Immature natural killer cell (primary cell): ENCODE data around the gene PRSS50. TPM values are rescaled to one million over a fixed set of nuclear protein-coding genes. Genes with fewer than 3 reads are reported as not detected.

Experiments
- DNase-seq, 3 donors: peaks; one replicate each; pipeline ENCODE4 v3.0.0; 2022; ENCODE audit warnings: mixed read lengths in 1 of 3
- H3K27ac Mint-ChIP-seq, 6 donors: one replicate each; pipeline ENCODE4 v1.8.0; 2020; ENCODE audit warnings: mixed read lengths in 6 of 6, mild to moderate bottlenecking in 5 of 6, inconsistent platforms in 4 of 6, moderate library complexity in 3 of 6
- H3K27me3 Mint-ChIP-seq, 3 donors: one replicate each; pipeline ENCODE4 v1.8.0; 2020 to 2021; ENCODE audit warnings: low read depth in 3 of 3, mild to moderate bottlenecking in 3 of 3, mixed read lengths in 3 of 3, moderate library complexity in 3 of 3, inconsistent platforms in 1 of 3
- H3K36me3 Mint-ChIP-seq, 3 donors: one replicate each; pipeline ENCODE4 v1.8.0; 2020; ENCODE audit warnings: mixed read lengths in 3 of 3, inconsistent platforms in 2 of 3, mild to moderate bottlenecking in 2 of 3
- H3K4me1 Mint-ChIP-seq, 2 donors: one replicate each; pipeline ENCODE4 v1.8.0; 2020; ENCODE audit warnings: inconsistent platforms in 2 of 2, mild to moderate bottlenecking in 2 of 2, mixed read lengths in 2 of 2, moderate library complexity in 1 of 2
- H3K4me3 Mint-ChIP-seq, 5 donors: one replicate each; pipeline ENCODE4 v1.8.0; 2020; ENCODE audit warnings: mild to moderate bottlenecking in 5 of 5, mixed read lengths in 5 of 5, inconsistent platforms in 3 of 5, moderate library complexity in 3 of 5
- H3K9me3 Mint-ChIP-seq, 6 donors: one replicate each; pipeline ENCODE4 v1.8.0; 2020; ENCODE audit warnings: mild to moderate bottlenecking in 6 of 6, mixed read lengths in 6 of 6, inconsistent platforms in 4 of 6, moderate library complexity in 3 of 6
- polyA plus RNA-seq, 3 donors: library from polyadenylated mRNA; unstranded; fragments of 300-500 nt; fragmentation: Illumina TruSeq; gene quantifications; one replicate each; pipeline ENCODE4 v1.2.3, GENCODE V29; 2021

Gene PRSS50
- polyA plus RNA-seq, 3 donors from 2014 or later, result not detected

- Mint-ChIP-seq H3K27ac (no peak overlapping the region), H3K36me3 (no peaks in the 10 kb centered on the region)
- no peak for DNase-seq
These were observed 46.7 kb downstream of the PRSS50 start for GRCh38 chr3:46670891-46671427.

GRCh38 chr3:46670000-46670890 is 47.4 kb downstream of the PRSS50 start:
- no peak overlapping the region for H3K4me3 Mint-ChIP-seq
- H3K27me3 Mint-ChIP-seq, result peaks cover 0 to 5% (median 3%) of the 10 kb centered on the region in 3 donors
- no peaks in the 10 kb centered on the region for H3K36me3 Mint-ChIP-seq
- H3K4me1 Mint-ChIP-seq, result no peaks in the 10 kb centered on the region
- no peaks in the 10 kb centered on the region for H3K9me3 Mint-ChIP-seq
- no peak for DNase-seq
- no peak overlapping the region for H3K27ac Mint-ChIP-seq

More at GRCh38 chr3:46670891-46671427, 46.7 kb downstream of the PRSS50 start:
- H3K9me3 Mint-ChIP-seq, result no peaks in the 10 kb centered on the region
- no peaks in the 10 kb centered on the region for H3K4me1 Mint-ChIP-seq
- H3K27me3 Mint-ChIP-seq, result peaks cover 0 to 5% (median 3%) of the 10 kb centered on the region in 3 donors
- no peak overlapping the region for H3K4me3 Mint-ChIP-seq

DNA sequence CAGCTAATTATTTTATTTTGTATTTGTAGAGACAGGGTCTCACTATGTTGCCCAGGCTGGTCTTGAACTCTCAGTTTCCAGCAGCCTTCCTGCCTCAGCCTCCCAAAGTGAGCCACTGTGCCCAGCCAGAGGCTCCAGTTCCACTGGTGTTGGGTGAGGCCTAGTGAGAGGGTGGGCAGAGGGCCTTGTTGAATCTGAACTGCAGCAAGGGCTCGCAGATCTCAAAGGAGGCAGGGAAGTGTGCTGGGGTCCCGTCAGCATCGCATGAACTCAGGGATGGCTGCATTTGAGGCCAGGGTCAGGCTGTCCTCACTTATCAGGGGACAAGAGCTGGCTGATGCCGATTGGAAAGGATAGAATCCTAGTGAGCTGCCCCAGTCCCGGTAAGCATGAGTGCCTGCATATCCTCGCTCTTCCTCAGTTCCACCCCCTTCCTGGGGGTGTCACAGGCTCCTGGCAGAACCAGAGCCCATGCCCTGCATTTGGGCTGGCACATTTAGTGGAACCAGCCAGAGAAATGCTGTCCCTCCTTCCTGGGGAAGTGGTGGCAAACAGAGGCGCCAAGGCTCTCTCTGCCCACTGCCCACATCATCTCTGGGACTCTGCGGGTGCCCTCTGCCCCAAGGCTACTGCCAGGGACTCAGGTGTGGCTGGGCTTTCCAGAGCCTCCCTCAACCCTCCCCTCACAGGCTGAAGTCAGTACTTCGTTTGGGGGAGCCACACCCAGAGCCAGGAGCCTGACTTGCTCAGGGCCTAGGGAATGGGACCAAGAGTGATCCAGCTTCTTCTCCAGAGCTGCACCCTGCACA is 48.3 kb downstream of the PRSS50 start:
- H3K36me3 Mint-ChIP-seq, result no peaks in the 10 kb centered on the region
- H3K4me1 Mint-ChIP-seq, result no peaks in the 10 kb centered on the region
- no peak overlapping the region for H3K27ac Mint-ChIP-seq
- H3K27me3 Mint-ChIP-seq, result peaks cover 0 to 5% (median 3%) of the 10 kb centered on the region in 3 donors
- no peak for DNase-seq
- no peak overlapping the region for H3K4me3 Mint-ChIP-seq
- no peaks in the 10 kb centered on the region for H3K9me3 Mint-ChIP-seq

DNA sequence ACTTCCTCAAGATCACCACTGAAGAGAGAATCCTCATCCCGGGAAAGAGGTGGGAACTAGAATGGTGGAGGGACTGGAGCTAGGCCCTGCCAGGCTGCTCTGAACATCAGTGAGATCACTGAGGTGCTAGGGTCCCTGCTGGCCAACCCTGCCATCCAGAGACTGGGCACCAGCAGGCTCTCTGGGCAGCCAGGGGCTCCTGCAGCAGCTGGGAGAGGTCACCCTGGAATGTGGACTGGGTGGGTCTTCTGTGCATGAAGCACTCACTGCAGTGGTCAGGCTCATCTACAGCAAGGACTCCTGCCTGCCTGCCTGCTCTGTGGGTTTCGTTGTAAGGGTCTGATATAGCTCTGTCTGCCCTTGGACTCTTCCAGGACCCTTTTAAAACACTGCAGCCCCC is 49.1 kb downstream of the PRSS50 start:
- Mint-ChIP-seq H3K4me1 (no peaks in the 10 kb centered on the region), H3K27me3 (peaks cover 0 to 5% (median 3%) of the 10 kb centered on the region in 3 donors), H3K4me3 (no peak overlapping the region), H3K36me3 (no peaks in the 10 kb centered on the region), H3K9me3 (no peaks in the 10 kb centered on the region), H3K27ac (no peak overlapping the region)
- DNase-seq, result no peak

DNA sequence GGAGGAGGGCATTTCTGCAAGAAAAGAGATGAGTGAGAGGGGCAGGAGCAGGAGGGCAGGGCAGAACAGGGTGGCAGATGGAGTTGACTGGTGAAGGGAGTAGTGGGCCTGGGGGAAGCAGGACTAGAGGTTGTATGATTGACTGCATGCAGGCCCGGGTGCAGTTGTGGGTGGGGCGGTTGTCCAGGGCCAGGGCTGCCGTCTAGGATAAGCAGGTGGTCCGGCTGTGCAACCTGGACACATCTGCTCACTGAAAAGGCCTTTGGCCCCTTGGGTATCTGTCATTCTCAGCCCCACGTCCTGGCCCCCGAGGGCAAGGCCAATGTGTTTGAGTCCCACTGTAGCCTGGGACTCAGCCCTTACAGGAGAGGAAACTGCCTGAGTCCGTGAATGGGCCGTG is 49.6 kb downstream of the PRSS50 start:
- DNase-seq, result no peak
- no peak overlapping the region for H3K27ac Mint-ChIP-seq
- no peaks in the 10 kb centered on the region for H3K4me1 Mint-ChIP-seq
- H3K9me3 Mint-ChIP-seq, result no peaks in the 10 kb centered on the region
- peaks cover 1 to 5% (median 3%) of the 10 kb centered on the region in 3 donors for H3K27me3 Mint-ChIP-seq
- H3K4me3 Mint-ChIP-seq, result no peak overlapping the region
- H3K36me3 Mint-ChIP-seq, result no peaks in the 10 kb centered on the region

GRCh38 chr3:46667657-46668056 is 50.0 kb downstream of the PRSS50 start:
- DNase-seq, result no peak
- Mint-ChIP-seq H3K27me3 (peaks cover 0 to 7% (median 6%) of the 10 kb centered on the region in 3 donors), H3K36me3 (no peaks in the 10 kb centered on the region), H3K4me1 (no peaks in the 10 kb centered on the region), H3K9me3 (no peaks in the 10 kb centered on the region), H3K4me3 (no peak overlapping the region), H3K27ac (no peak overlapping the region)

DNA sequence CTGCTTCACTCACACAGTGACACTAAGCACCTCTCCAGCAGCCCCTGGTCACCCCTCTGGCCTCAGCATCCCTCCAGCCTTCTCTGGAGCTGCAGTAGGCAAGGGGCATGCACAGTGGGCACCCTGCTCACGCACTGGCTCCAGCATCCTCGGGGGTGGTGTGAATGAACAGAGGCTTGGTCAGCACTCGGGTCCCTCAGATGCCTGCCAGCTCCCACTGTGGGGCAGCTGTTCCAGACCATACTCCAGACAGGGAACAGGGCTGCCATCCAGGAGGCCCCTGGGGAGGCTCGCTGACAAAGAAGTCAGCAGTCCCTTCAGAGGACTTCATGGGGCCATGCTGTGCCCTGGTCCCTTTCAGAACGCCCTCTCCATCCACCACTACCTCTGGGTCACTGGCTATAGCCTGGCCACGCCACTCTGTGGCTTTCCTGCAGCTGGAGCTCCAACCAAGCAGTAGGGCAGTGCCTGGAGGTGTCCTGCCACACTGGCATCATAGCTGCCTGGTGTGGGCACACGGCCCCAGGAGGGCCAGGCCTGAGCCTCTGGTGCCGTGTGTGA is 50.5 kb downstream of the PRSS50 start:
- H3K4me3 Mint-ChIP-seq, result no peak overlapping the region
- no peaks in the 10 kb centered on the region for H3K4me1 Mint-ChIP-seq
- H3K36me3 Mint-ChIP-seq, result no peaks in the 10 kb centered on the region
- H3K9me3 Mint-ChIP-seq, result no peaks in the 10 kb centered on the region
- H3K27me3 Mint-ChIP-seq, result peaks cover 0 to 10% (median 7%) of the 10 kb centered on the region in 3 donors
- no peak for DNase-seq
- H3K27ac Mint-ChIP-seq, result no peak overlapping the region

DNA sequence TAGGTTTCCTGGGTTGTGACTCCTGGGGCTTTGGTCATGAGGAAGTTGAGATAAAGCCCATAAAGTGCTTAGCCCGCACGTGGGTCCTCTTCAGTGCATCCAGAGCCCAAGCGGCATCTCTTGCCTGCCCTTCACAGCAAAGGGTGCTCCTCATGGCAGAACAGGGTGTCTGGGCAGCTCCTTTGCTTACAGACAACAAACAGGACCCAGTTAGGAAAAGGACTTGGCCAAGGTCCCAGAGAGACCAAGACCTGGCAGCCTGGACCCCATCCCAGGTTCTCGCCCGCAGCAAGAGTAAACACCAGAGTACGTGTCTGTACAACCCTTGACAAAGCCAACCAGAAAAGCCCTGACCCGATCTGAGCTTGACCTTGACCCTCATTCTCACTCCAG is 51.2 kb downstream of the PRSS50 start:
- no peak overlapping the region for H3K4me3 Mint-ChIP-seq
- H3K27ac Mint-ChIP-seq, result no peak overlapping the region

DNA sequence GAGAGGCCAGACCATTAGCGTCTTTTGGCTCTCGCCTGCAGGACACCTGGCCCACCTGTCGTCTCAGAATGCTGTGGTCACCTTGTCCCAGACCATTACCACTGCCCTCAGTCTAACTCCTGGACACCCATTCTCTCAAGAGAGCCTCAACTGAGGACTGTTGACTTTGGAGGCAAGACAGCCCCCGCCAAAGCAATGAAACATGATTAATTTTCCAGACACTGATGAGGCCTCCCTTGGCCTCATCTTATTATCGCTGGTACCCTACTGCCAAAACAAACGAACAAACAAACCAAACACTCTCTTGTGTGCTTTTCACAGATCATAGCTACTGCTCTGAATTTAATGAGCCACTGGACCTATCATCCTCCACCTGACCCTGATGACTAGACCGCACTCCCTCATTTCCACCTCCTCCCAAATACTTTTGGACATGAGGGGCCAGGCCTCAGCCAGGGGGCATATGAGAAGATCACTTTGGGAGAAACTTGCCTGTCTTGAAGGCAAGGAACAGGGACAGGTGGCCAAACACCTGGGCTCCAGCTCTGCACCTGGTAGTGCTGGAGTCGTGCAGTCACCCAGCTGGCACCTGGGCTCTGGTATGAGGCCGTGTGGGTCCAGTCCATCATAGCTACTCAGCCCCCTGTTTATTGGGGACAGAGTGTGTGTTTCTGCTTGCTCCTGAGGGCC is 51.8 kb downstream of the PRSS50 start:
- DNase-seq, result no peak
- no peaks in the 10 kb centered on the region for H3K4me1 Mint-ChIP-seq
- H3K27me3 Mint-ChIP-seq, result peaks cover 0 to 10% (median 7%) of the 10 kb centered on the region in 3 donors
- H3K4me3 Mint-ChIP-seq, result no peak overlapping the region
- no peak overlapping the region for H3K27ac Mint-ChIP-seq
- H3K36me3 Mint-ChIP-seq, result no peaks in the 10 kb centered on the region
- H3K9me3 Mint-ChIP-seq, result no peaks in the 10 kb centered on the region

More for the DNA sequence above, 51.2 kb downstream of the PRSS50 start:
- H3K9me3 Mint-ChIP-seq, result no peaks in the 10 kb centered on the region
- no peak for DNase-seq
- H3K4me1 Mint-ChIP-seq, result no peaks in the 10 kb centered on the region
- no peaks in the 10 kb centered on the region for H3K36me3 Mint-ChIP-seq
- H3K27me3 Mint-ChIP-seq, result peaks cover 0 to 10% (median 7%) of the 10 kb centered on the region in 3 donors

- no peak overlapping the region for H3K27ac Mint-ChIP-seq
- no peaks in the 10 kb centered on the region for H3K36me3 Mint-ChIP-seq
- no peak overlapping the region for H3K4me3 Mint-ChIP-seq
- H3K9me3 Mint-ChIP-seq, result no peaks in the 10 kb centered on the region
- H3K4me1 Mint-ChIP-seq, result no peaks in the 10 kb centered on the region
- DNase-seq, result no peak
- H3K27me3 Mint-ChIP-seq, result peaks cover 0 to 10% (median 7%) of the 10 kb centered on the region in 3 donors
These were observed 52.5 kb downstream of the PRSS50 start for GRCh38 chr3:46664971-46665762.

DNA sequence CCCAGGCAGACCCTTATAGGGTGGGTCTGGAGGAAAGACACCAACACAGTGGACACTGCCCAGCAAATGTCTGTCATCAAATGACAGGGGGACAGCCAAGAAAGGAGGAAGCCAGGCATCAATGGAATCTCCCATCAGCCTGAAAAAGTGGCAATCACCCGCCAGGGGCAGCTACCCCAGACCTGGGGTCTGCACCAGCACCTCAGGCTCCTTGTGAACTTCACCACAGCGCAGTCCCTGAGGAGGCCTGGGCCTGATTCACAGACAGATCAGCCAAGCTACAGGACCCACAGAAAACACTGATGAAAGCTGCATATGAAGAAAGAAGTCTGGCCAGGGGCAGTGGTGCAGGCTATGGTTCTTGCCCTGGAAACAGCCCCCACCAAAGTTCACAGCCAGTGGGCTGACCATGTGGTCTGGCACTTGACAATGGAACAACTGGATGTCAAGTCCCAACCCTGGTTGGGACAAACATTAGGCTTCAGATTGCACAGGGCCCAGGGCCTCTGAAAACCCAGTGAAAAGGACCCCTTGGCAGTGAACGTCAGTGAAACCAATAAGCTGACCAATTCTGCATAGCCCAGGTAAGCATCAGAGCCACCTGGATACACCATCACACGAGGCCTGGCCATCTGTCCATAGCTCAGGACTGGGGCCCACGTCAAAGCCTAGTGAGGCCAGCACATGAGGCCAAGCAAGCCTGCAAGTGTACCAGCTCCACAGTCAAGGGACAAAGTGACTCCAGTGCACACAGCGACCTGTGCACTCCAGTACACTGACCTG is 53.3 kb downstream of the PRSS50 start:
- Mint-ChIP-seq H3K27ac (no peak overlapping the region), H3K4me3 (no peak overlapping the region), H3K27me3 (peaks cover 0 to 10% (median 7%) of the 10 kb centered on the region in 3 donors), H3K4me1 (no peaks in the 10 kb centered on the region), H3K36me3 (no peaks in the 10 kb centered on the region), H3K9me3 (no peaks in the 10 kb centered on the region)
- no peak for DNase-seq

GRCh38 chr3:46663591-46664135 is 54.0 kb downstream of the PRSS50 start:
- Mint-ChIP-seq H3K4me3 (no peak overlapping the region), H3K27me3 (peaks cover 0 to 10% (median 7%) of the 10 kb centered on the region in 3 donors), H3K9me3 (no peaks in the 10 kb centered on the region), H3K36me3 (no peaks in the 10 kb centered on the region), H3K27ac (no peak overlapping the region), H3K4me1 (no peaks in the 10 kb centered on the region)
- DNase-seq, result no peak
